Hindlimb muscle (tissue), 1 donor: ENCODE data around the gene TMEM114. TPM values are rescaled to one million over a fixed set of nuclear protein-coding genes. Genes with fewer than 3 reads are reported as not detected.

ENCODE experiments used
- DNase-seq: peaks from one replicate; pipeline ENCODE4 v3.0.0-alpha.2; 2013
- polyA plus RNA-seq: library from polyadenylated mRNA; unstranded; fragments of 120-200 nt; gene quantifications from one replicate; pipeline ENCODE4 v1.2.1, GENCODE V29; 2013; ENCODE audit not compliant: insufficient read length

TMEM114 gene
- polyA plus RNA-seq: not detected

- no peak for DNase-seq
These were observed at the start of gene TMEM114 for GRCh38 chr16:8589900-8590688. TMEM114 (minus strand) TSS chr16:8590511; CDS start chr16:8589838, 673 bp downstream.

DNA sequence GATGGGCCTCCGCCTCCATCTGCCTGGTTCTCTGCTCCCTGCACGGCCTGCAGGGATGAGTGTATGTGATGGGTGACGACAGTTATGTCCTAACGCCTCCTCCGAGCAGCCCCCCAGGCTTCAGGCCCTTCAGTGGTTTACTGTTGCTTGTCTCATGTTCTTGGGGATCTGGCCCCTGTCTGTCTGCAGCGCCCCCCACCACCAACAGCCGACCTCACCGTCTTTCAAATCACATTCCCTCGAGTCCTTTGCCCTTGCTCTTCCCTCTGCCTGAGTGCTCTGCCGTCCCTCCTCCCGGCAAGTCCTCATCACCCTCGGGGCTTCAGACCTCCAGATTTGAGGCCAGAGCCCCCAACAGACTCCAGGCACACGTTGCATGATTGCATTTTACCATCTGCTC, 49.4 kb upstream of the TMEM114 start:
- DNase-seq: no peak

DNA sequence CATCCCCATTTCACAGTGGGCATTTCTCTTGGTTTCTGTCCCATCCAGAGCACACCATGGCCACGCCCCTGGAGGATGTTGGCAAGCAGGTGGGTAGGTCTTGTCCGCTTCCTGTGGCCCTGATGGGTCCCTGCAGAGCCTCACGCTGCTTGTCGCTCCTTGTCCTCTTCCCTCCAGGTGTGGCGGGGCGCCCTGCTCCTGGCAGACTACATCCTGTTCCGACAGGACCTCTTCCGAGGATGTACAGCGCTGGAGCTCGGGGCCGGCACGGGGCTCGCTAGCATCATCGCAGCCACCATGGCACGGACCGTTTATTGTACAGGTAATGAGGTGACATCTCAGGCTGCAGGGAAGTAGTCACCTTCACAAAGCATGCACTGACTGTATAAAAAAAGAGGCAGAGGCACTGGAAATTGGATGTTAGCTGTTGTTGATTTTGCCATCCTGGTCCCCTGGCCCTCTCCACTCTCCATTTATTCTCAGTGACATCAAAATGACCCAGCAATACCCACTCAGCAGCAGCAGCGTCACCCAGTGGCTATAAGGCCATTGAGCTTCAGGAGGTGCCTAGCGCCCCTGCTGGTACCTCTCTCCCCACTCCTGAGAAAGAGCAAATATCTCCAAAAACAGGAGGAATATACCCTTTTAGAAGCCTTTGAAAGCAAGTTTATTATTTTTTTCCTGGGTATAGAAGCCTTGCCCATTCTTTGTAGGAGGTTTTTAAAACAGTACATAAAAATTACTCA, 44.9 kb upstream of the TMEM114 start:
- DNase-seq: no peak

GRCh38 chr16:8632675-8633182, 42.4 kb upstream of the TMEM114 start:
- DNase-seq: no peak

DNA sequence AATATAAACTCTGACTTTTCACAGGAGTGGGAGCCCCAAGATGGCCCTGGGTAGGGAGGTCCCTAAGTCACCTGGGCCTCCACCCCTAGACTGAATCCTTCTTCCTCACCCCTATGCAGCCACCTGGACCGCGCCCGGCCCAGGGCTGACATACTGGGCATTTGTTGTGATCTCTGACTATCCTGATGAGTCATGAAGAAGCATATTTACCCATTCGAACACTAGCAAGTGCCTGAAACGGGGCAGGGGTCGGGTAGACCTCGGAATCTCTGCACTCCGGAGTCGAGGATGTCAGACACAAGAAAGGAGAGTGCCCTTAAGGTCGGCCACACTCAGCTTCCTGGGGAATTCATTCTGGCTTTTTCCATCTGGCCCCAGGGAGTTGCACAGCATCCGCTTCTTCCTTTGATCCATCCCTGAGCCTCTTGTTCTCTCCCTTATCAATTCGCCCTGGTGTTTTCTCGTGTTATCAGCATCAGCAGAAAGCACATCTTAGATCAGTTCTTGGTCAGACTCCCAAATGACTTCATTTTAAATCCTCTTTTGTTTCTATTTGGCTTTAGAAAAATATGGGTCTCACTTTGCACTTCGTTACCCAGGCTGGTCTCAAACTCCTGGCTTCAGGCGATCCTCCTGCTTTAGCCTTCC, 41.6 kb upstream of the TMEM114 start:
- no peak for DNase-seq

- no peak for DNase-seq
These were observed 41.1 kb upstream of the TMEM114 start for GRCh38 chr16:8631373-8631772.

DNA sequence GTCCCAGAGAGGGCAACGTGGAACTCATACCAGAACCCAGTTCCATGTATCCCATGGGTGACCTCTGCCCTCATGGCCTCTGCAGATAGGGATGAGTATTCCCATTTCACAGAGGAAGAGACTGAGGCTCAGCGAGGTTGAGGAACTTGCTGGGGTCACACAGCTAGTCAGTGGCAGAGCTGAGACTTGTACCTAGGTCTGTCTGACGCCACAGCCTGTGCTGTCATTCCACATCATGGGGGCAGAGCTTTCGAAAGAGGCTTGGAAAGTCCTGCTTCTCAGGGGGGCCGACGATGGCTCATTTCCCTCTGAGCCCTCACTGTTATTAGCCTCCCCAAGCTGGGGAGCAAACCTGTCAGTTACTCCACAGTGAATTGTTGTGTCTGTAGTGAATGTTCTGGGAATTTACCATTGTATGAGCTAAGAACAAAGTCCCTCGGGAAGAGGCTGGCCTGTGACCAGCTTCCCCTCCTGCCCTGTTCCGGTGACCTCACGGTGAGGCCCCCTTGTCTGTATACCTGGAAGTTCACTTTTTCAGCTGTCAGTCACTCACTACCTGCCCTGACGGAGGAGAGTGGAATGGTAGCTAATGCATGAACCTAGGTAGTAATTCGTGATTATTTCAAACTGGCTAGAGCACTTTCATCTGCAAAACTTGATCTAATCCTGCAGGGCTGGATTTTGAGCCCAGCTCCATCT, 40.1 kb upstream of the TMEM114 start:
- no peak for DNase-seq

DNA sequence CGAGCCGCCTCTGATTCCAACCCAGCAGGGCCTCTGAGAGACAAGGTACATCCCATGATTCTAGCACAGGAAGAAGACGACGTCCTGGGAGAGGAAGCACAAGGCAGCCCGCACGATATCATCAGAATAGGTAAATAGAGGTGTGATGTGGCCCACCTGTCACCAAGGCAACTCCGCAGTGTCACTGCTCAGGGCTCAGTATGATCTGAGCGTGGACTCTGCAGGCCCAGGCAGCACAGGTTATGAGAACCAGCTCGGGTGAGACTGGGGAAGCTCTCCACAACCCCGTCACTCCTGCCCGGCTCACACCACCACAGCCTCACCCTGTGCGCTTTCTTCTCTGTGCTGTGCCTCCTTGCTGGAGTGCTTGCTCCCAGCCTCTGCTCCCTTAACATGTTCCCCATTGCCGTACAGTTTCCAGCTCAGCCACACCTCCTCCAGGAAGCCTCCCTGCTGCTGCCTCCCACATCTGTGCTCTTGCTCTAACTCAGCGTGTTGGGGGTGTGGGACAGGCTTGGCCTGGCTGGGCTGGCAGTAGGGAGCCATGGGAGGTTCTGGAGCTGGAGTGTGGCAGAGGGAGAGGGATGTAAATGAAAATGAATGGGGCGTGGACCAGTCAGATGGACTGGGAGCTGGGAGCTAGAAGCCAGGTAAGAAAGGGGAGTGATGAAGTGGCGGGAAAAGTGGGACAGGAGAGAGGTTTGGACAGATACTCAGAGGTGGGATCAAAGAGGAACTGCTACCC, 38.8 kb upstream of the TMEM114 start:
- no peak for DNase-seq

- DNase-seq: no peak
These were observed 37.1 kb upstream of the TMEM114 start for GRCh38 chr16:8627456-8627855.

DNA sequence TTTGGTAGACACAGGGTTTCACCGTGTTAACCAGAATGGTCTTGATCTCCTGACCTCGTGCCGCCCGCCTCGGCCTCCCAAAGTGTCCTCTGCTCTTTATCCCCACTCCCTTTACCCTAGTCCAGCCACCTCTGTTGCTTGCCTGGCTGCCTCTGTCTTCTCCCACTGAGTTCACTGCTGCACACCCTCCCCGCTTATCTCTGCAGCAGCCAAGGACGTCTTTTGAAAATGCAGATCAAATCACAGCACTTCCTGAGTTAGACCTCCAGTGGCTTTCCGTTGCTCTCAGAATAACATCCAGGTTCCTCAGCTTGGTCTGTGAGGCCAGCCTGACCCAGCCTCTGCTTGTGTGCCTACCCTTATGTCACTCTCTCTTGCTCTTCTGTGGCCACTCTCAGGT, 36.6 kb upstream of the TMEM114 start:
- no peak for DNase-seq

- DNase-seq: no peak
These were observed 35.3 kb upstream of the TMEM114 start for GRCh38 chr16:8625491-8626087.

GRCh38 chr16:8623634-8624033, 33.3 kb upstream of the TMEM114 start:
- DNase-seq: no peak

- DNase-seq: no peak
These were observed 32.0 kb upstream of the TMEM114 start for GRCh38 chr16:8622315-8622656.

GRCh38 chr16:8621572-8622314, 31.4 kb upstream of the TMEM114 start, which contains the start of gene METTL22:
METTL22 (plus strand) TSS chr16:8621698; CDS start chr16:8625666, 3,968 bp downstream.
- peak; percentile 93 for DNase-seq

DNA sequence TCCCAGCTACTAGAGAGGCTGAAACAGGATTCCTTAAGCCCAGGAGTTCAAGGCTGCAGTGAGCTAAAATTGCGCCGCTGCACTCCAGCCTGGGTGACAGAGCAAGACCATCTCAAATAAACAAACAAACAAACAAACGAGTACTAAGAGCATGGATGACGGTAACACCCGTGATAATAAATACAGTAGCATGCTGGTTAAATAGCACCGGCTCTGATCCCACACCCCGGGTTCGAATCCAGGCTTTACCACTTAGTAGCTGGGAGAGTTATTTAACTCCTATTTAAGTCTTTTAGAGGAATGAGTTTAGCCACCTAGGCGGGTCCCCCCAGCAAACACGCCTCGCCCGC, 30.9 kb upstream of the TMEM114 start:
- no peak for DNase-seq

- DNase-seq: no peak
These were observed 30.2 kb upstream of the TMEM114 start for GRCh38 chr16:8620535-8620934.

DNA sequence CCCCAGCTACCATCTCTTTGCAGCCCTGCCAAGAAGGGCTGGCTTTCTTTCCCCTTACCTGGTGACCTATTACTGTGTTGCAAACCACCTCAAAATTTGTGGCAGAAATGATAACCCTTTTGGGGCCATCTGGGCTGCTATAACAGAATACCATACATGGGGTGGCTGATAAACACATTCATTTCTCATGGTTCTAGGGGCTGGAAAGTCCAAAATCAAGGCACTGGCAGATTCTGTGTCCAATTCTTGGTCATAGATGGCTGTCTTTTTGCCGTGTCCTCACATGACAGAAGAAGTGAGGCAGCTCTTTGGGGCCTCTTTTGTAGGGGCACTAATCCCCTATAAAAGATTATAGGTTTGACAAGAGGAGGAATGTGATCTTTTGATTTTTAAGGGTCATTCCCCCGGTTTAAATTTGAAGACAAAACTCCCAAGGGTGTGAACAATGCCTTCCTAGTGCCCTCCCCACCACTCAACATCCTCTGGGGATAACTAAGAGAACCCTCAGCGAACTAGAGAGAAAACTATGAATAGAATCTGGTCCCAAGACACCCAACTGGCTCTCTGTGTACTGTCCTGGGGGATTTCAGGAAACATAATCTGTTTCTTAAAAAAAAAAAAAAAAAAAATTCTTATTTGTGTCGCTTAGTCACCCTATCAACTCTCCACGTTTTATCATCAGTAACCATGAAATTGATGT, 29.5 kb upstream of the TMEM114 start:
- no peak for DNase-seq

GRCh38 chr16:8614435-8615029, 24.2 kb upstream of the TMEM114 start:
- no peak for DNase-seq

- no peak for DNase-seq
These were observed 21.7 kb upstream of the TMEM114 start for GRCh38 chr16:8611886-8612600.
